GM20431 (cell line): Measurements from ENCODE around the gene URAD.

Experiments used
- in situ Hi-C: fragments of 300-500 bp; cut with MseI, MboI; formaldehyde crosslinking; loops from one replicate; pipeline ENCODE4 v1.15.0; 2020; ENCODE audit warnings: low sequenced_read_pairs; ENCODE audit not compliant: unreplicated experiment

The URAD gene

DNA sequence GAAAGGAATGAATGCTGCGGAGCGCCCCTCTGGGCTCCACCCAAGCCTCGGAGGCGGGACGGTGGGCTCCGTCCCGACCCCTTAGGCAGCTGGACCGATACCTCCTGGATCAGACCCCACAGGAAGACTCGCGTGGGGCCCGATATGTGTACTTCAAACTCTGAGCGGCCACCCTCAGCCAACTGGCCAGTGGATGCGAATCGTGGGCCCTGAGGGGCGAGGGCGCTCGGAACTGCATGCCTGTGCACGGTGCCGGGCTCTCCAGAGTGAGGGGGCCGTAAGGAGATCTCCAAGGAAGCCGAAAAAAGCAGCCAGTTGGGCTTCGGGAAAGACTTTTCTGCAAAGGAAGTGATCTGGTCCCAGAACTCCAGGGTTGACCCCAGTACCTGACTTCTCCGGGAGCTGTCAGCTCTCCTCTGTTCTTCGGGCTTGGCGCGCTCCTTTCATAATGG lies 60.1 kb downstream of the URAD start:
- in situ Hi-C loops: no loop called here
